SH-SY5Y (cell line): ENCODE data around the gene TMEM86B.

Source experiments
- GATA2 ChIP-seq: IDR thresholded peaks from 2 replicates; pipeline ENCODE4 v1.6.1; 2011; ENCODE audit warnings: mild to moderate bottlenecking, low read depth, low read length
- GATA3 ChIP-seq: IDR thresholded peaks from 2 replicates; pipeline ENCODE4 v1.6.1; 2011; ENCODE audit warnings: low read depth, mild to moderate bottlenecking, low read length, moderate library complexity

DNA sequence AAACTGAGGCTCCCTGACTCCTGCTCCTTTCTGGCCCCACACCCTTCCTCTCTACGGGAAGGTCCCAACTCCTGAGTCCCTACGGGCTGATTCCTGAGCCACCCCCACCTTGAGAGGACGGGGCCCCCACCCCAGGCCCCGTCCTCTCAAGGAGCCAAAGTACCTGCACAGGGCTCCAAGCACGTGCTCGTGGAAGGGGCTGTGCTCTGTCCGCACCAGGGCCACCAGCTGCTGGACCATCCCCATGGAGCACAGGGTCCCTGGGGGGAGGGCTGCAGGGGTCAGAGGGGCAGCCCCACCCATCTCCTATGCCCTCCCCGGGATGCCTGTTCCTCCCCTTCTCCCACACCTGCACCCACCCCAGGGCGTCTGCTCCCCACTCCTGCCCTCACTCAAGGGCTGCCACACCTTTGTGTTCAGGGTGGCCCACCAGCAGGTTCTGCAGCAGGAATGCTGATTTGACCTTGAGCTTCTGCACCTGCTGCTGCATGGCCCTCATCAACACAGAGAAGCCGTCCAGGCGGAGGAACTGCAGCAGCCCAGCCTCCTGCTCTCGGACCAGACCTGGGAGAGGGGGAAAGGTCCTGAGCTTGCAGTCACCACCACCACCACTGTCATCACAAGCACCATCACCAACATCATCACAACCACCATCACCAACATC lies 37.3 kb upstream of the TMEM86B start:
- no peak for TF ChIP-seq GATA3
- no peak for TF ChIP-seq GATA2
